Activated CD4-positive, alpha-beta T cell treated with anti-CD3 and anti-CD28 coated beads for 48 hours (primary cell): Measurements from ENCODE around the gene IGF1R.
"Not testable (repeated sequence)": the region's sequence is repeated elsewhere in the genome, so short reads cannot be mapped to it uniquely, and the experiment has no call there.

Experiments
- DNase-seq: peaks from one replicate; pipeline ENCODE4 v3.0.0-alpha.2; 2020

The IGF1R gene

GRCh38 chr15:98976500-98976899 is 328.2 kb downstream of the IGF1R start:
- no peak for DNase-seq

- DNase-seq: no peak
These were observed 329.1 kb downstream of the IGF1R start for GRCh38 chr15:98977441-98977840.

DNA sequence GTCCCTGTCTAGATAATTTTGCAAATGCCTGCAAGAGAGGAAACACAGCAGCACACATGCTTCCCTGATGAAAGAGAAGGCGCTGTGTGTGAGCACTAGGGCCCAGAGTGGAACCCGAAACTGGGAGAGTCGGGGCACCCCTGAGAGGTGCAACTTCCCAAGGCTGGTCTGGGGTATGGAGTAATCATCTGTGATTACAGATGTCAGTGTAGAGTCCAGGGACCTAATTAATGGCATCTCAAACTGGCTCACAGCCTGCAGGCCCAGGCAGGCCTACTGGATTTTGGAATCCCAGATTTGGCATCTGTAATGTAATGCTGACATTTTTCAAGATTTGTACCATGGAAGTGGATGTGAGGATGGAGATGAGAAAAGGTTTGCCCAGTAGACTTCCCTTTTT is 329.8 kb downstream of the IGF1R start:
- no peak for DNase-seq

- DNase-seq: no peak
These were observed 332.5 kb downstream of the IGF1R start for GRCh38 chr15:98980899-98981228.

DNA sequence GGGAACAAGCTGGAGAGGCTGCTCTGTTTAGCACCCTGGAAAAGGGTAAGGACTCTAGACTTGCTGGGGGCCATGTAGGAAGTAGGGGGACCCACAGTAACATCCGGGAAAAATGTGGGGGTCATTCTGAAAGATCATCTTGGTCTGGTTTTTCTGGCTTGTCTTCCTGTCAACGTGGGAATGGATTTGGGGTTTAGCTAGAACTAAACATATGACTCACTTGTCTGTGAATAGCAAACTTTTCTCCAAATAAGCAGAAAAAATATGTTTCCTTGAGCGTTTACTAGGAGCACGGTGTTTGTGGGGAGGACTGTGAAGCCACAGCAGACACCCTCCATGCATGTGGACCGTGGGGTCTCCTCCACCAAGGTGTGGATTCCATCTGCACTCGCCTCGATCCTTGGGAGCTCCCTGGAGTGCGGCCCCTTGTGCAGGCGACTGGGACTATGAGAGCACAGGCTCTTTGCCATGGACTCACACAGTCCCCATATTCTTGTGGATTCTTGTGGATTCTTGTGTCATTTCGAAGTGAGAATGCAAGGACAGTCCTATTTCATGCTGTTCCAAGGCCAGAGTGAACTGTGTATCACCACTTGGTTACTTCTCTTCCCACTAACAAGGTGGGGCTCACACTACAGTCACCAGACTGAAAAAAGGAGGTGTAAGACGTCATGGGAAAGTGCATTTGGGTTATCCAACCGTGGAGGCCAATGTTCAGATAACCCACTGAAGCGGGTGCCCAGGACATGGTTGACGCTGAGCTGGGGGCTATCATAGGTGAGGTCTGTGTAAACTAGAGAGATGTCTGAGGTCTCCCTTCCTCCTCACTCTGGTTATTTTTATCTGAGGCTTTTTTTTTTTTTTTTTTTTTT is 333.7 kb downstream of the IGF1R start:
- no peak for DNase-seq

GRCh38 chr15:98983334-98983733 is 335.0 kb downstream of the IGF1R start:
- DNase-seq: no peak

- DNase-seq: no peak
These were observed 337.9 kb downstream of the IGF1R start for GRCh38 chr15:98986281-98986680.

DNA sequence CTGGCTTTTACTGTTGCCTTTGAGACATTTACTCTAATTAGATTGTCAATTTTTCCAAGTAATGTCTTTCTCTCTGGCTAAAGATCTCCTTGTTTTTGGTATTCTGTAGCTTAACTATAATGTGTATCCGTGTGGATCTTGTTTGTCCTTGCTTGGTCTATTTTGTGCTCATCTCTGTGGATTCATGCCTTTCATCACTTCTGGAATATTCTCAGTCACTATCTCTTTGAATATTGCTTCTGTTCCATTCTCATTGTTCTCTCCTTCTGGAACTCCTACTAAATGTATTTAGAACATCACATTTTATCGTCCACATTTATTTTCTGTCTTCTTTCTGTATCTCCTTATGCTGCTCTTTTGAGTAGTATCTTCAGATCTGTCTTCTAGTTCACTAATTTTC is 346.6 kb downstream of the IGF1R start:
- no peak for DNase-seq

GRCh38 chr15:98996169-98996568 is 347.8 kb downstream of the IGF1R start:
- DNase-seq: no peak

DNA sequence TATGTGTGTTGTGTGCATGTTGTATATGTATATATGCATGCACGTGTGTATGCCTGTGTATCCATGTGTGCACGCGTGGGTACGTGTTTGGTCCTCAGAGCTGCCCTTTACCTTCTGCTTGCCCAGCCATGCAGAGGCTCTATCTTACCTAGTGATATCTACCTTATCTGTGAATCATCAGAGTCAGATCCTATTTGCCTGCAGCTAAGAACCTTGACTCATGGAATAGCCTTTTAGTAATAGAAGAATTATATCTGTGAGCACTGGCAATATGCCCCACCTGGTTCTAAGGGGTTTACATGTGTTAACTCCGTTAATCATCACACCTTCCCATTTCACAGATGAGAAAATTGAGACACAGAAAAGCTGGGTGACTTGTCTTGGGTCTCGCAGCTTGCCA is 348.3 kb downstream of the IGF1R start:
- no peak for DNase-seq

DNA sequence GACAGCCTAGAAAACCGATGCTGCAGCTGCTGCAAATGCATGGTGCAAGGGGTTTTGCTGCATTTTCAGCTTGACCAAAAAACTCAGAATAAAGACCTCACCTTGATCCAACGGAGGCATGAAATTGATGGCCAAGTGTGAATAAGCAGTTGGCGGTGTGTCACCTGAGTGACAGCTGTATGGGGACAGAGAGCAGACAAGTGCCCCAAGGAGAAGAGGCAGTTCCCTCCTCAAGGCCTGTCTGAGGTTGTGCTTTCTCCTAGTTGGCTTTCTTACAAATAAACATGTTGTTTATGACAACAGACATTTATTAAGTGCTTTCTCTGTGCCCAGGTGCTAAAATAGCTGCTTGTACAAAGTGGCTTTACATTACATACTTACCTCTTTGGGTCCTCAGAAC is 349.0 kb downstream of the IGF1R start:
- no peak for DNase-seq

- DNase-seq: no peak
These were observed 349.4 kb downstream of the IGF1R start for GRCh38 chr15:98997755-98998154.

GRCh38 chr15:98998279-98998678 is 349.9 kb downstream of the IGF1R start:
- DNase-seq: no peak

DNA sequence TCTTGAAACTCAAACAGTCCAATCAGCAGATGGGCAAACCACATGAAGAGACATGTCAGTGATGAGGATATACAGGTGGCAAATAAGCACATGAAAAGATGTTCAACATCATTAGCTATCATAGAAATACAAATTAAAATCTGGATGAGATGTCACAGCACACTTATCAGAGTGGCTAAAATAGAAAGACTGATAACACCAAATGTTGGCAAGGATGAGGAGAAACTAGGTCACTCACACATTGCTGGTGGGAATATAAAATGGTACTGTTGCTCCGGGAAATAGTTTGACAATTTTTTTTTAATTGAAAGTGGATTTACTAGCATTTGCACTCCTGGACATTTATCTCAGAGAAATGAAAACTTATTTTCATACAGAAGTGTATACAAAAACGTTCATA is 350.9 kb downstream of the IGF1R start:
- no peak for DNase-seq

GRCh38 chr15:99002226-99002625 is 353.9 kb downstream of the IGF1R start:
- DNase-seq: no peak

DNA sequence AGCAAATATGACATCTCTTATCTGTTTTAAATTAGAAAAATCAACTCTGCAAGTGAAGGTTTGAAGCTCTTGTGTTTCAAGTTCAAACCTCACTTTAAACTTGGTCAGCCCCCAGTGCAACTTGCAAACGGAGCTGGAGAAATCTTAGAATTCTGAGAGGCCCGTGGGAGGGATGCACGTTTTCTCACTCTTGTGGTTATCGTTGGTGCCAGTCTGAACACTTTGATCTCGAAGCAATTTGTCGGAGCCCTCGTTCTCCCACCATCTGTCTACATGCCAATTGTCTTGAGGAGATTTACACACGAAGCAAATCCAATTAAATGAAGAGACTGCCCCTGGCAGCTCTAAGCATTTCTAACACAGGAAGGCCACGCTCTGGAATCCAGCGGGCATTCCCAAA is 355.0 kb downstream of the IGF1R start:
- DNase-seq: not testable (repeated sequence)

- DNase-seq: not testable (repeated sequence)
These were observed 356.9 kb downstream of the IGF1R start for GRCh38 chr15:99004998-99005974.

GRCh38 chr15:99006146-99006545 is 357.8 kb downstream of the IGF1R start:
- no peak for DNase-seq

GRCh38 chr15:99006904-99007495 is 358.7 kb downstream of the IGF1R start:
- DNase-seq: no peak

GRCh38 chr15:99009741-99010330 is 361.5 kb downstream of the IGF1R start:
- DNase-seq: no peak

- DNase-seq: no peak
These were observed 362.4 kb downstream of the IGF1R start for GRCh38 chr15:99010768-99011167.
